ENCODE data around the gene ZNF594. TPM values are rescaled to one million over a fixed set of nuclear protein-coding genes. Genes with fewer than 3 reads are reported as not detected.
A peak's percentile ranks its signal among the peaks of the same experiment; 100 is the strongest.
"Not testable (repeated sequence)": the region's sequence is repeated elsewhere in the genome, so short reads cannot be mapped to it uniquely, and the experiment has no call there.

ZNF594 gene
- total RNA-seq, 2 donors from 2014 or later, result 4.7 to 4.8 TPM

DNA sequence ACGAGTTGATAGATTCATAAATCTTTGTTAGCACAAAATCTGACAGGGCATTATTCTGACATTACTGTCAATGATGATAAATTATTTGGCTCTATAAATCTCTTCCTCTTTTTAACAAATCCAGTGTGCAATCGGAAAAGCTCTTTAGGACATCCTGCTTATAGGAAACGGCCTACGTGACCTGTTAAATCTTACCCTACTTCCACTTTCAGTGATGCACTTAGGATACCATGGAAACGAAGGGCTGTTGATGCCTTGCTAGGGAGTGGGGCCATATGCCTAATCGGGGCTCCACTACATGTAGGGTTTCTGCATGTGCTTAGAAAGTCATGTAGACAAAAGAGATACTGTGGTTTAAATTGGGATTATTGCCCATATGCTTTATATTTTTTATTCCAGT is 27.2 kb downstream of the ZNF594 start:
- Histone ChIP-seq H3K9me3 (no peaks in the 10 kb centered on the region), H3K36me3 (no peaks in the 10 kb centered on the region), H3K4me3 (no peak overlapping the region), H3K27me3 (no peaks in the 10 kb centered on the region), H3K4me1 (no peaks in the 10 kb centered on the region), H3K27ac (no peak overlapping the region)
- TF ChIP-seq, protein P1, sequence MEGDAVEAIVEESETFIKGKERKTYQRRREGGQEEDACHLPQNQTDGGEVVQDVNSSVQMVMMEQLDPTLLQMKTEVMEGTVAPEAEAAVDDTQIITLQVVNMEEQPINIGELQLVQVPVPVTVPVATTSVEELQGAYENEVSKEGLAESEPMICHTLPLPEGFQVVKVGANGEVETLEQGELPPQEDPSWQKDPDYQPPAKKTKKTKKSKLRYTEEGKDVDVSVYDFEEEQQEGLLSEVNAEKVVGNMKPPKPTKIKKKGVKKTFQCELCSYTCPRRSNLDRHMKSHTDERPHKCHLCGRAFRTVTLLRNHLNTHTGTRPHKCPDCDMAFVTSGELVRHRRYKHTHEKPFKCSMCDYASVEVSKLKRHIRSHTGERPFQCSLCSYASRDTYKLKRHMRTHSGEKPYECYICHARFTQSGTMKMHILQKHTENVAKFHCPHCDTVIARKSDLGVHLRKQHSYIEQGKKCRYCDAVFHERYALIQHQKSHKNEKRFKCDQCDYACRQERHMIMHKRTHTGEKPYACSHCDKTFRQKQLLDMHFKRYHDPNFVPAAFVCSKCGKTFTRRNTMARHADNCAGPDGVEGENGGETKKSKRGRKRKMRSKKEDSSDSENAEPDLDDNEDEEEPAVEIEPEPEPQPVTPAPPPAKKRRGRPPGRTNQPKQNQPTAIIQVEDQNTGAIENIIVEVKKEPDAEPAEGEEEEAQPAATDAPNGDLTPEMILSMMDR (IDR thresholded peaks at IDR 0.05), result no peak
- DNase-seq (ENCODE audit: low spot score), result no peak

DNA sequence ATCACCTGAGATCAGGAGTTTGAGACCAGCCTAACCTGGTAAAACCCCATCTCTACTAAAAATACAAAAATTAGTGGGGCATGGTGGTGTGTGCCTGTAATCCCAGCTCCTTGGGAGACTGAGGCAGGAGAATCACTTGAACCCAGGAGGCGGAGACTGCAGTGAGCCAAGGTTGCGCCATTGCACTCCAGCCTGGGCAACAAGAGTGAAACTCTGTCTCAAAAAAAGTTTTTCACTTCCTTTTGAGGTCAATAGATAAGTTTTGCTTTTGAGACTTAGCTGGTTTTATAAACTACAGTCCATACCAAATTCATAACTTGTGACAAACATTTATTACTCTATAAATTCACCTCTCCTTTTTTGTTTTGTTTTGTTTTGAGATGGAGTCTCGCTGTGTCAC is 29.9 kb downstream of the ZNF594 start:
- not testable (repeated sequence) for H3K27ac ChIP-seq; H3K4me1 ChIP-seq; H3K9me3 ChIP-seq; DNase-seq (ENCODE audit: low spot score); H3K4me3 ChIP-seq; H3K27me3 ChIP-seq; H3K36me3 ChIP-seq

DNA sequence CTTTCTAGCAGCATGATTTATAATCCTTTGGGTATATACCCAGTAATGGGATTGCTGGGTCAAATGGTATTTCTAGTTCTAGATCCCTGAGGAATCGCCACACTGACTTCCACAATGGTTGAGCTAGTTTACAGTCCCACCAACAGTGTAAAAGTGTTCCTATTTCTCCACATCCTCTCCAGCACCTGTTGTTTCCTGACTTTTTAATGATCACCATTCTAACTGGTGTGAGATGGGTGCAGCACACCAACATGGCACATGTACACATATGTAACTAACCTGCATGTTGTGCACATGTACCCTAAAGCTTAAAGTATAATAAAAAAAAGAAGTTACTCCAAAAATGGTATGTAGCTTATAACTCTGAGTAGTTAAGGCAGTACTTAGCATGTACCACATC is 31.0 kb downstream of the ZNF594 start:
- not testable (repeated sequence) for H3K9me3 ChIP-seq; H3K36me3 ChIP-seq; DNase-seq (ENCODE audit: low spot score); H3K27ac ChIP-seq; H3K4me3 ChIP-seq; H3K27me3 ChIP-seq; H3K4me1 ChIP-seq

DNA sequence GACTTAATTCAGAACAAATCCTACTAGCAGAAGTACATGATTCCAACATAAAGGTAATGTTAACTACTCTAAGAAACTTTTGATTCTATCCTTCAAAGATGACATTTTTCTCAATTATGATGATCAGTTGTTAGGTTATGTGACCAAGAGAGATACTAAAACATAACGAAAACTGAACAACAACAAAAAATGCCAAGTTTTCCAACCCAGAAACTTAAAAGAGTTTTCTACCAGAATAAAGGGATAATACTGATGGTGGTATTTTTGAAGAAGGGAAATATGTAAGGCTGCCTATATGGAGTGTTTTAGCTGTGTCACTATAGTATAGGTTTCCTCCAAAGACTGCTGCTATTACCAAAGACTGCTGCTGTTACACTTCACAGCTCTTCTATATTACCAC is 45.5 kb downstream of the ZNF594 start:
- H3K4me3 ChIP-seq; H3K4me1 ChIP-seq; H3K36me3 ChIP-seq; H3K27ac ChIP-seq; H3K27me3 ChIP-seq; H3K9me3 ChIP-seq; DNase-seq (ENCODE audit: low spot score): not testable (repeated sequence)

DNA sequence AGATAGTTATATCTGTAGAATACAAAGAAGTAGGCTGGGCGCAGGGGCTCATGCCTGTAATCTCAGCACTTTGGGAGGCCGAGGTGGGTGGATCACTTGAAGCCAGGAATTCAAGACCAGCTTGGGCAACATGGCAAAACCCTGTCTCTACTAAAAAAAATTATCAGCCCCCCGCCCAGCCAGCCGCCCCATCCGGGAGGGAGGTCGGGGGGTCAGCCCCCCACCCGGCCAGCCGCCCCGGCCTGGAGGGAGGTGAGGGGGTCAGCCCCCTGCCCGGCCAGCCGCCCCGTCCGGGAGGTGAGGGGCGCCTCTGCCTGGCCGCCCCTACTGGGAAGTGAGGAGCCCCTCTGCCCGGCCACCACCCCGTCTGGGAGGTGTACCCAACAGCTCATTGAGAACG is 48.8 kb downstream of the ZNF594 start:
- H3K9me3 ChIP-seq; H3K36me3 ChIP-seq; H3K4me1 ChIP-seq; H3K4me3 ChIP-seq; DNase-seq (ENCODE audit: low spot score); H3K27ac ChIP-seq; H3K27me3 ChIP-seq: not testable (repeated sequence)

DNA sequence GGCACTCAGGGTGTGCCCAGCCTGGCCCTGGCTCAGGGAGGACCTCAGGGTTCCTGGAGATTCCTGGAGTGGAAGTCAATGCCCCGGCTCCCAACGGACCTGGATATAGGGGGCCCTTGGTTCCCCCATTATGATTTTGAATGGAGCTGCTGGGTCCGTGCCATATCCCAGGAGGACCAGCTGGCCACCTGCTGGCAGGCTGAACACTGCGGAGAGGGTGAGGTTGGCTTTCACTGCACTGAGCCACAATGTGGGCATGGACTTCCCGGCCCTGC is 52.3 kb downstream of the ZNF594 start:
- H3K9me3 ChIP-seq, result no peaks in the 10 kb centered on the region
- H3K27ac ChIP-seq, result no peak overlapping the region
- no peaks in the 10 kb centered on the region for H3K4me1 ChIP-seq
- H3K36me3 ChIP-seq, result no peaks in the 10 kb centered on the region
- H3K27me3 ChIP-seq, result no peaks in the 10 kb centered on the region
- H3K4me3 ChIP-seq, result no peak overlapping the region
- TF ChIP-seq, protein P1 (IDR thresholded peaks at IDR 0.05), result no peak
- DNase-seq (ENCODE audit: low spot score), result no peak

DNA sequence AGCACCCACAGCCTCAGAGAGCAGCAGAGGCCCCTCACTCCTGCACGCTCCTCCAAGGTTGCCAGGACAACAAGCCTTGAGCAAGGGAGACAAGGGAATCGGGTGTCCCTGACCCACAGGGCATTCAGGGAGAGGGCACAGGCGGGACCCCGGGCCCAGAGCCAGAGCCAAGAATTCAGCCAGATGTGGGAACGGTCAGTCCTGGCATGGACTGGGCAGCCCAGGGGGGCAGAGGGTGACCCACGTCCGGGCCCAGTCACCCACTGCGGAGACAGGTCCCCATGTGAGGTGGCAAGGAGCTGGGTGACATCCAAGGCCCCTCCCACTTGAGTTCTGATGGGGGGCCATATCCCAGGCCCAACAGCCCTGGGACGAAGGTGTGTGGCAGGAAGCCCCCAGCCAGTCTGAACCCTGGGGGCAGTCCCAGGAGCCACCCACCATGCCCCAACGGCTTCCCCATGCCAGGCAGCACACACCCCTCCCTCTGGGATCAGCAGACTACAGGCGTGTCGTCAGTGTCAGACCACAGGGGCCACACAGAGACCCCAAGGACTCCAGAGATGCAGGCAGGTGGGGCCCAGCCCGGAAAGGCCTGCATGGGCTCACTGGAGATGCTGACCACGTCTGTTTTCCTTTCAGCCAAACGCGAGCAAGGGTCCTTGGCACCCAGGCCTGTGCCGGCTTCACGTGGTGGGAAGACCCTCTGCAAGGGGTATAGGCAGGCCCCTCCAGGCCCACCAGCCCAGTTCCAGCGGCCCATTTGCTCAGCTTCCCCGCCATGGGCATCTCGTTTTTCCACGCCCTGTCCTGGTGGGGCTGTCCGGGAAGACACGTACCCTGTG is 52.8 kb downstream of the ZNF594 start:
- Histone ChIP-seq H3K27ac (no peak overlapping the region), H3K36me3 (no peaks in the 10 kb centered on the region), H3K9me3 (no peaks in the 10 kb centered on the region), H3K27me3 (no peaks in the 10 kb centered on the region), H3K4me3 (no peak overlapping the region), H3K4me1 (no peaks in the 10 kb centered on the region)
- TF ChIP-seq, protein P1 (IDR thresholded peaks at IDR 0.05), result no peak
- peak; percentile 48 for DNase-seq (ENCODE audit: low spot score)

DNA sequence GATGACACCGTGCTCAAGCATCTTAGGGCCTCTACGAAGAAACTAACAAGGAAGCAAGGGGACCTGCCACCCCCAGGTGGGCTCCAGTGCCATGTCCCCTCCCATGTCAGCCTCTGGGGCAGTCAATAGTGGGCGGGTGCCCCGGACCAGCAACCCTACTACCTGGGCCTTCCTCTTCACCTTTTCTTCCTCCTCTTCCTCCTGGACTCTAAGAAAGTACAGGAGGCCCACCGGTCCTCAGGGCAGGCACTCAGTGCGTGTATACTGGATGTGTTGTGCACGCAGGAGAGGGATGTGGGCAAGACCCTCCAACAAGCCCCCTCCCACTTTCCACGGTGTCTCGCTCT is 53.5 kb downstream of the ZNF594 start:
- H3K27me3 ChIP-seq; H3K9me3 ChIP-seq; H3K4me3 ChIP-seq; H3K27ac ChIP-seq; H3K36me3 ChIP-seq; H3K4me1 ChIP-seq; DNase-seq (ENCODE audit: low spot score): not testable (repeated sequence)

DNA sequence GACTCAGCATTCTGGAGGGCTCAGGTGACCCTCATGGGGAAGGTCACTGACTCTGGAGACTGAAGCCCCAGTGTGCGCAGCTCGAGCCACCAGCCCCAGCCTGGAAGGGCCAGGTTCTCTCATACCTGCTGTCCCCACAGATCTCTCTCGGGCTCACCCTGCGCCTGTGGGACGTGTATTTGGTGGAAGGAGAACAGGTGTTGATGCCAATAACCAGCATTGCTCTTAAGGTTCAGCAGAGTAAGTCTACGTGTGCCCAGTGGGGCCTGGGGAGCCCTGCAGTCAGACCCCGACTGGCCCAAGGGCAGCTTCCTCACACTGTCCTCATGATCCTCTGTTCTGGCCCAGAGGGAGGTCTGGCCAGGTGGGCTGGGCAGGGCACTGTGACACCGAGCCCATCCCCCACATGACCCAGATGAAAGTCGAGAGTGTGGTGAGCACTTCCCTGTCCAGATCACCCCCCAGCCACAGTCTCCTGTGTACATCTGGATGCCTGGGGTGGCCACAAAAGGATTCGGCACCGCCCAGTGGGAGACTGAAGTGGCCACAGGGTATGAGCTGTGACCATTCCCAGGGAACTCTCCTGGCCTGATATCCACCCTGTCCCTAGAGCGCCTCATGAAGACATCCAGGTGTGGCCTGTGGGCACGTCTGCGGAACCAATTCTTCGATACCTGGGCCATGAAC is 54.0 kb downstream of the ZNF594 start:
- H3K9me3 ChIP-seq, result not testable (repeated sequence)
- DNase-seq (ENCODE audit: low spot score), result peak; percentile 49

DNA sequence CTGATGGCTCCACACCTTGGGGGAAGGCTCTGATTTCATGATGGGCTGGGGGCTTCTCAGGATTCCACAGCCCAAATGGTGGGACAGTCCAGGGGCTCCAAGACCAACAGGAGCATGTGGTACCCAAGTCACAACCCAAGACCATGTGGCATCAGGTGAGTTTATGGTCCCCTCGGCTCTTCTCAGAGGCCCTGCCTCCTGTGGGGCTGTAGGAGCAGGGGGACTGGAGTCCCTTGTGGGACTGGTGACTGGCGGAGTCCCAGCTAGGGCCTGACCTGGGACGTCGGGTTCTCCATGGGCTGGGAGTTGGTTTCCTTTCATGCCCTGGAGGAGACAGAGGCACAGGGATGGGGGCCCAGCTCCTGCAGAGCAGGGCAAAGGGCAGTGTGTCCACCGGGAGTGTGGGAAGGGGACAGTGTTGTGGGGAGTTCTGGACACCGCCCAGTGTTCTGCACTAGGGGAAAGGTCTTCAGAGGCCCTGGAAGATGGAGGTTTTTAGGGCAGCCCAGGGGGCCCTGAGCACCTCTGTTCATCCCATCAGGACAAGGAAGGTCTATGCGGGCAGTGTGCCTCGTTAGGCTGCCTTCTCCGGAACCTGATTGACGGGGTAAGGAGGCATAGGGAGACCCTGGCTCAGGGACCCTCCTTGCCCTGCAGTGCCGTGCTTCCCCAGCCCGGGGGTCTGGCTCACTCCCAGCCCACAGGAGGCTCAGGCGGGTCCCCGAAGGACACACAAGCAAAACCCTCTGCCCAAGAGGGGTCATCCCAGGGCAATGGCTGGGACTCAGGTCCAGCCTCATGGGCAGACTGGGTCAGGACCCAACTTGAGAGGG is 54.9 kb downstream of the ZNF594 start:
- peak; percentile 40 for DNase-seq (ENCODE audit: low spot score)
- not testable (repeated sequence) for H3K9me3 ChIP-seq, H3K4me1 ChIP-seq, H3K4me3 ChIP-seq, H3K27ac ChIP-seq, H3K27me3 ChIP-seq, H3K36me3 ChIP-seq

More for the DNA sequence above, 54.0 kb downstream of the ZNF594 start:
- H3K4me3 ChIP-seq, H3K27me3 ChIP-seq, H3K4me1 ChIP-seq, H3K36me3 ChIP-seq, H3K27ac ChIP-seq: not testable (repeated sequence)
